Esophagus (tissue), 2 donors: ENCODE measurements around the gene ZFP36L1. TPM values are rescaled to one million over a fixed set of nuclear protein-coding genes. Genes with fewer than 3 reads are reported as not detected.

Experiments used
- H3K27ac ChIP-seq, 2 donors: one replicate each; pipeline ENCODE4 v1.5.1; 2013; ENCODE audit warnings: low read depth in 2 of 2, mild to moderate bottlenecking in 2 of 2, inconsistent platforms in 1 of 2, low read length in 1 of 2, moderate library complexity in 1 of 2
- H3K27me3 ChIP-seq, 2 donors: one replicate each; pipeline ENCODE4 v1.6.1; 2013; ENCODE audit warnings: low read length in 2 of 2, control low read depth in 1 of 2, mild to moderate bottlenecking in 1 of 2; ENCODE audit not compliant: insufficient read depth in 2 of 2, control insufficient read depth in 1 of 2
- H3K36me3 ChIP-seq, 2 donors: one replicate each; pipeline ENCODE4 v1.6.1; 2013; ENCODE audit warnings: low read length in 1 of 2; ENCODE audit not compliant: control insufficient read depth in 2 of 2, insufficient read depth in 2 of 2
- H3K4me1 ChIP-seq, 2 donors: one replicate each; pipeline ENCODE4 v1.6.1; 2013; ENCODE audit warnings: low read length in 1 of 2; ENCODE audit not compliant: control insufficient read depth in 2 of 2, insufficient read depth in 2 of 2
- H3K4me3 ChIP-seq, 2 donors: one replicate each; pipeline ENCODE4 v1.5.1; 2013; ENCODE audit warnings: low read length in 2 of 2, mild to moderate bottlenecking in 2 of 2, low read depth in 1 of 2, moderate library complexity in 1 of 2
- H3K9me3 ChIP-seq, 2 donors: one replicate each; pipeline ENCODE4 v1.6.1; 2013; ENCODE audit warnings: mild to moderate bottlenecking in 2 of 2, low read depth in 1 of 2, low read length in 1 of 2, moderate library complexity in 1 of 2; ENCODE audit not compliant: control insufficient read depth in 2 of 2, insufficient read depth in 1 of 2
- WGBS, 2 donors: extraction: QIAGEN DNeasy Blood & Tissue Kit; methylation state at CpG; one replicate each; pipeline ENCODE4 v1.1.7; 2013; 5-methylcytosine and 5-hydroxymethylcytosine counted together
- polyA plus RNA-seq, 2 donors: library from polyadenylated mRNA; stranded (reverse); fragments of 200-250 nt; gene quantifications; one replicate each; pipeline ENCODE4 v1.2.3, GENCODE V29; 2013
- donor health status: healthy with polysubstance abuse.
- donor health status: Bipolar disorder and iron deficiency.

The ZFP36L1 gene
- polyA plus RNA-seq, 2 donors = 58.8 to 84.0 TPM

DNA sequence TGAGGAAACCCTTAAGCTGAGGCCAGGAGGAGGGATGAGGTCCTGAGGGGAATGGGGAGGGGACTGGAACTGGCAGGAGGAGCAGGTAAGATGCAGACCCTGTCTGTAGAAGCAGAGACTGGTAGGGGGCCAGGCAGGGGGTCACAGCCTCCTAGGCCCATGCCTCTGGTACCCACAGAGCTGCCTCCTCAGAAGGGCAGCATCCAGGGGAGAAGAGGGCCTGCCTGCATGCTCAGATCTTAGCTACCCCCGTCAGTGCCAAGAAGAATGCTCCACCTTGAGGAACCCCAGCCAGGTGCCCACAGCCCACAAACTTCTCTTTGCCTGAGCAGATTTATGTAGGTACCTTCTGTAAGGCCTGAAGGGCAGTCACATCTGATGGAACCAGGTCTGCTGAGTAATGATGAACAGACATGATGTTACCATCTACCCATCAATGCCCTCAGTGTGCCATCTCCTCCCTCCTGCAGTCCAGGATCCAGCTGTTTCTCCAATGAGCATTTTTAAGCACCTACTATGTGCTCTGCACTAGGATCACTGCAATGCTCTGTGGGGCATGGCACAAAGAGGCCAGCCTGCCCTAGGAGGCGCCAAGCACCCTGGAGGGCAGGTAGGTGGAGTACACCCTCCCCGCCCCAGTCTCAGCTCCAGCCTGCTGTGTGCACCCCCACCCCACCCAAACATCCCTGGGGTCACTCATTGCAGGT, 24.8 kb upstream of the ZFP36L1 start:
- Histone ChIP-seq H3K27me3 (no peaks in the 10 kb centered on the region), H3K36me3 (no peaks in the 10 kb centered on the region), H3K4me3 (no peak overlapping the region), H3K27ac (peak overlapping the region in 1 of 2 donors; percentile 45), H3K4me1 (peaks cover 11 to 36% of the 10 kb centered on the region in 2 donors), H3K9me3 (no peaks in the 10 kb centered on the region)
- 74 to 88% methylated on average over 3 of the region's 3 CpGs for WGBS, 2 donors

DNA sequence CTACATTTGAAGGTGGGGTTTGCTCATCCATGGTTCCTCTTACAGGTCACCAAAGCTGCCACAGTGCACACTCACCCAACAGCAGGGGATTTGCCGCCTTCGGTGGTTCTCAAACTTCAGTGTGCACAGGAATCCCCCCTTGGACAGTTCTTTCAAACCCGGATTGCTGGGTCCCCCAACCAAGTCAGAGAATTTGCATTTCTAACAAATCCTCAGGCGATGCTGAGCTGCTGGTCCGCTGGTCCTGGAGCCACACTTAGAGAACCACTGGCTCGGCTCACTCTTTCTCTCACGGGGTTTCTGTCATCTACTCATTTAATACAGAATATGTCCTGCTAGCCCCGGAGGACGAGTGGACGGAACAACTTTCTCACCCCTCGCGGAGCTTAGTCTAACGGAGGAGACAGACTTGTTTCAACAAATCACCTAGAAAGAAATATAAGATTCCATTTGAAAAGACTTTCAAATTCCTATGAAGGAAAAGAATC, 24.1 kb upstream of the ZFP36L1 start:
- H3K36me3 ChIP-seq = no peaks in the 10 kb centered on the region
- H3K27me3 ChIP-seq = no peaks in the 10 kb centered on the region
- WGBS, 2 donors = 37 to 43% methylated on average over 13 of the region's 13 CpGs
- H3K4me3 ChIP-seq = no peak overlapping the region
- H3K27ac ChIP-seq = peak overlapping the region; percentile 91 to 99
- peaks cover 10 to 31% of the 10 kb centered on the region in 2 donors for H3K4me1 ChIP-seq
- no peaks in the 10 kb centered on the region for H3K9me3 ChIP-seq

DNA sequence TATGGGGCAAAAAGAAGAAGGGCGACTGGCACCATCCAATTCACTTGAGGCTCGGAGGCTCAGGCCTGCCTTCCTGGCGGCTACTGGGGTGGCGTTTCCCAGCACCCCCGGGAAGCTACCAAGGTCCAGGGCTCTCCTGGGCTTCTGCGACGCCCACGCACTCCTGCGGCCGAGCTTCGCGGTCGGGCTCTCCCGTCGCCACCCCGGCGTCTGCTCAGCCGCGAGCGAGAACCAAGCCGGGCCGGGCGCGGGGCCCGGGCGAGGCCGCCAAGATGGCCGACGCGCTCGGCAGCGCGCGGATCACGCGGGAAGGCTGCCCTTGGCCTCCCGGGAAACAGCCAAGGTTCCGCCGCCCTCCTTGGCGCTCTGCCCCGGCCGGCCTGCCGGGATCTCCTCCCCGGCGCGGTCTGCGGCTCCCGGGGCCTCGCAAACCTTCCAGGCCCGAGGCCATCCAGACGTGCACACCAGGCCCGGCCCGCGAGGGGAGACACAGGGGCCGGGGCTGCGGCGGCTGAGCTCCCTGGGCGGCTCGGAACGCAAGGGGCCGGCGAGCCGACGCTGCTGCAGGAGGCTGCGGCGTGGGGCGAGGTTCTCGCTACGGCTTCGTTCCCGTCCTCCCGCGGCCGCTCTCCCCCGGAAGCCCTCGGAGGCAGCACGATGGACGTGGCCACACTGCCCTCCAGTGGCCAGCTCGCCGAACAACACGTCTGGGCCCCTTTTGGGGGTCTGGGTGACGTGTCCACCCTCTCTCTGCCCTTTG, 23.5 kb upstream of the ZFP36L1 start:
- Histone ChIP-seq H3K27me3 (no peaks in the 10 kb centered on the region), H3K36me3 (no peaks in the 10 kb centered on the region), H3K27ac (peak overlapping the region; percentile 91 to 99), H3K4me3 (peak overlapping the region; percentile 46 to 61), H3K4me1 (peaks cover 8 to 28% of the 10 kb centered on the region in 2 donors), H3K9me3 (no peaks in the 10 kb centered on the region)
- WGBS, 2 donors = 1 to 2% methylated on average over 58 to 82 of the region's 82 CpGs

DNA sequence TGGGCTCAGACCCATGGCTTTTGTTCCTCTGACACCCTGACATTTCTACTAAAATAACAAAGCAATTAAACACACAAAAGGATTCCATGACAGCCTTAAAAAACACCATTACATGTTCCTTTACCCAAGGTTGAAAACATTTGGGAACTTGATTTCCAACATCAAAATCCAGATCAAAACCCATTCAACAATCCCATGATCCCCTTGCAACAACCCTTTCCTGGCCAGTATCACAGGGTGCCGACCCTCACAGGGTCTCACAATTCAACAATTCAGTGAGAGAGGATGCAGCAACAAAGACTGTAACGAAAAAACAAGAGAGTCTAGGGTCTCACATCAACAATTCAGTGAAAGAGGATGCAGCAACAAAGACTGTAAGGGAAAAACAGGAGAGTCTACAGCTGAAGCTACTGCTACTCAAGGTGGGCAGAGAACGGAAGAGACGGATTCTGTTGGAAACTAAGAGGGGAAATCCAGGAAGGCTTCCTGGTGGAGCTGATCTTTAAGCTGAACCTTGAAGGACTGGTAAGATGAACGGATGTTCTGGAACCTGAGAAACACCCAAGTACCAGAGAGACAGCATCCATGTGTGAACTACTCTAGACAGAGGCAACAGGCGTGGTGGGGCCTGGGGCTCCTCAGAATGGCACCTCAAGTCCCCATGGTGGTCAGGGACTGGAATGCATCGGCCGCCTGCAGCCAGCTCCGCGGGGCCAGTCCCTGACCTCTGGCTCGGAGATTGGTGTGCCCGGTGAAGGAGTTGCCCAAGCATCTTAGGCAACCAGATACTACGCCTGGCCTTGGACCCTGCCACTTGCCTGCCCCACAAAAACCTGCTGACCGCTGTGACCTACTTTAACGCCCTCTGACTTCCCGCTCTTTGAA, 22.7 kb upstream of the ZFP36L1 start:
- H3K4me3 ChIP-seq = peak overlapping the region in 1 of 2 donors; percentile 61
- H3K27ac ChIP-seq = peak overlapping the region; percentile 91 to 99
- peaks cover 8 to 26% of the 10 kb centered on the region in 2 donors for H3K4me1 ChIP-seq
- H3K36me3 ChIP-seq = no peaks in the 10 kb centered on the region
- 79 to 80% methylated on average over 16 of the region's 16 CpGs for WGBS, 2 donors
- no peaks in the 10 kb centered on the region for H3K9me3 ChIP-seq
- H3K27me3 ChIP-seq = no peaks in the 10 kb centered on the region

DNA sequence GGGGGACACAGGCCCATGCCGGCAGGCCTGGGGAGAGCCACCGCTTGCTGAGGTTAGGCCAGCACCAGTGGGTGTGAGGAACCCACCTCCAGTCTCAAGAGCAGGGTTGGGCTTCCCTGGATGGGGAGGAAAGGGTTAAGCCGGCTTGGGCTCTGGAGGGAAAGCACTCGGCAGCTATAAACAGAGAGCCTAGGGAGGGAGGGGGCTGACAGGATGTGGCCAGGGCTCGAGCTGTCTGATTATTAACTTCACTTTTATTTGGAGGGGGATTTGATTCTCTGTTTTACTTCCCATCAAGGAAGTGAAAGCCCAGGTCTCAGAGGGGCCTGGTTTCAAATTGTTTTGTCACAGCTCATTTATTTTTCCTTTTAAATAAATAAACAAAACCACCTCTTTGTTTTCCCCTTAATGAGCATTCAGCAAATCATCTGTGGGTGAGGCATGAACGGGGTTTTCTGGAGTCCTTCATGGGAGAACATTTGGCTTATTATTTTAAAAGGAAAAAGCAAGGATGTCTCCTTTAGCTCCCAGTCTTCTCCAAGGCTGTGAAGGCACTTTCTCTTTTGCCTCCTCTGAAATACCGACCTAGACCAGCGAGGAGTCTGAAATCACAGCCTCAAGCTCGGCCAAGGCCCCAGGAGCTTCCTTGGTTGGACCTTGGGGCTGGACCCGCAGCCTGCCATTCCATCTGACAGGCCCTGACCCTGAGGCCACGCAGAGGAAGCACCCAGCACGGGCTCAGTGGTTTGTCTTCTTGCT, 21.9 kb upstream of the ZFP36L1 start:
- H3K4me3 ChIP-seq = no peak overlapping the region
- no peaks in the 10 kb centered on the region for H3K36me3 ChIP-seq
- peak overlapping the region; percentile 91 to 99 for H3K27ac ChIP-seq
- H3K9me3 ChIP-seq = no peaks in the 10 kb centered on the region
- WGBS, 2 donors = 9 to 13% methylated on average over 12 of the region's 12 CpGs
- no peaks in the 10 kb centered on the region for H3K27me3 ChIP-seq
- peaks cover 8 to 24% of the 10 kb centered on the region in 2 donors for H3K4me1 ChIP-seq

DNA sequence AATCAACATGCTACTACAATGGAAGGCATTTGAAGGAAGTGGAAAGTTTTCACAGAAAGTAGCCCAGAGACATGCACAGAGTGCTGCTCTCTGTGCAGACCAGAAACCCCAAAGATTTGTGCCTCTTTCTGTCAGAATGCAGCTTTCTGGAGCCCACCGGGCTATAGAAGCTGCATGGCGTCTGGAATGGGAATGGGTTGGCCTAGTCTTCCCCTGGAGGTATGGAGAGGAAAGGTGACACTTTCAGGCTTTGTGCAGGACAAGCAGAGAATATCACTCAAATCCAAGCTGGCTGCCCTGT, 21.3 kb upstream of the ZFP36L1 start:
- H3K4me3 ChIP-seq = no peak overlapping the region
- no peaks in the 10 kb centered on the region for H3K36me3 ChIP-seq
- H3K9me3 ChIP-seq = no peaks in the 10 kb centered on the region
- 34 to 46% methylated on average over 2 of the region's 2 CpGs for WGBS, 2 donors
- peak overlapping the region; percentile 91 to 99 for H3K27ac ChIP-seq
- H3K4me1 ChIP-seq = peaks cover 8 to 24% of the 10 kb centered on the region in 2 donors
- H3K27me3 ChIP-seq = no peaks in the 10 kb centered on the region

DNA sequence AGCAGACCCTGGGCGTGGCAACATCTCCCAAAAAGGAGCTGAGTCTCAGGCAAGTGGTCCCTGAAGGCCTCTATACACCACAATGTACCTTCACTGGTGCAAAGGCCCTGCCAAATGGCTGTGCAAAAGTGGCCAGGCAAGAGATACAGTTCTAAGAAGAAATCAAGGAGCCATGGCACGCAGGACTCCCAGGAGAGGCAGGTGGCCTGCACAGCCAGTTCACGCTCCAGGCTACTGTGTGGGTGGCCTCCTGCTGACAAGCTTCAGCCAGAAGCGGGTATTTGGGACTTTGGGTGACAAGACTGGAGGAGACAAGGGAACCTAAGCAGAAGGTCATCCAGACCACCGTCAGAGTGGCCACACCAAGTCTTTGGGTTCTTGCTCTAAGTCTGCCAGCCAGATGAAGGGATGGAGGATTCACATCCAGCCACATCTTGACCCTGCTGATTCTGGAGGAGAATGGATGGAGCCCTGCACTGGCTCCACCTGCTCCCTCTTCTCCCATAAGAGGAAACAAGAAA, 20.5 kb upstream of the ZFP36L1 start:
- Histone ChIP-seq H3K9me3 (no peaks in the 10 kb centered on the region), H3K36me3 (no peaks in the 10 kb centered on the region), H3K27ac (peak overlapping the region; percentile 91 to 99), H3K4me3 (no peak overlapping the region), H3K4me1 (peaks cover 8 to 24% of the 10 kb centered on the region in 2 donors), H3K27me3 (no peaks in the 10 kb centered on the region)
- 73 to 90% methylated on average over 5 of the region's 5 CpGs for WGBS, 2 donors

DNA sequence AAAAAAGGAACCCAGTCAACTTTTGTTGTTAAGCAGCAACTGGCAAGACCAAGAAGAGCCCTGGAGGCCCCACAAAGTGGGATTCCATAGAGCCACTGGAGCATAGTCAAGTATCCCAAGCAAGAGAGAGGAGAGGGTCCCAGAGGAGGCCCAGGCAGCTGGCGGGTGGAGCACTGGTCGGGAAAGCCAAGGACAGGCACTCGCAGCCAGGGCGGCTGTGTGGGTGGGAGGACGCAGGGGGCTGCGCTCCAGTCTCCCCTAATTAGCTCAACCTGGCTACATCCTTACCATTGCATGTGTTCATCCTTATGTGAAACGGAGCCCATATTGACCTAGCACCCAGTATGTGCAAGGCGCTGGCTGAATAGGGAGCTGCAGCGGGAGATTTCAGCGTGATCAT, 18.3 kb upstream of the ZFP36L1 start:
- no peaks in the 10 kb centered on the region for H3K36me3 ChIP-seq
- H3K4me1 ChIP-seq = peaks cover 16 to 39% of the 10 kb centered on the region in 2 donors
- no peak overlapping the region for H3K4me3 ChIP-seq
- no peaks in the 10 kb centered on the region for H3K27me3 ChIP-seq
- WGBS, 2 donors = 90 to 91% methylated on average over 10 of the region's 10 CpGs
- no peaks in the 10 kb centered on the region for H3K9me3 ChIP-seq
- H3K27ac ChIP-seq = peak overlapping the region in 1 of 2 donors; percentile 40
